Fibroblast of skin of back (primary cell): ENCODE results near the gene NOP53.
A peak's percentile ranks its signal among the peaks of the same experiment; 100 is the strongest.
"Not testable (repeated sequence)": the region's sequence is repeated elsewhere in the genome, so short reads cannot be mapped to it uniquely, and the experiment has no call there.

ENCODE experiments used
- DNase-seq: peaks from one replicate; pipeline ENCODE4 v3.0.0-alpha.2; 2013

NOP53 gene

GRCh38 chr19:47755065-47755761 lies 9.9 kb downstream of the NOP53 start:
- DNase-seq: no peak

DNA sequence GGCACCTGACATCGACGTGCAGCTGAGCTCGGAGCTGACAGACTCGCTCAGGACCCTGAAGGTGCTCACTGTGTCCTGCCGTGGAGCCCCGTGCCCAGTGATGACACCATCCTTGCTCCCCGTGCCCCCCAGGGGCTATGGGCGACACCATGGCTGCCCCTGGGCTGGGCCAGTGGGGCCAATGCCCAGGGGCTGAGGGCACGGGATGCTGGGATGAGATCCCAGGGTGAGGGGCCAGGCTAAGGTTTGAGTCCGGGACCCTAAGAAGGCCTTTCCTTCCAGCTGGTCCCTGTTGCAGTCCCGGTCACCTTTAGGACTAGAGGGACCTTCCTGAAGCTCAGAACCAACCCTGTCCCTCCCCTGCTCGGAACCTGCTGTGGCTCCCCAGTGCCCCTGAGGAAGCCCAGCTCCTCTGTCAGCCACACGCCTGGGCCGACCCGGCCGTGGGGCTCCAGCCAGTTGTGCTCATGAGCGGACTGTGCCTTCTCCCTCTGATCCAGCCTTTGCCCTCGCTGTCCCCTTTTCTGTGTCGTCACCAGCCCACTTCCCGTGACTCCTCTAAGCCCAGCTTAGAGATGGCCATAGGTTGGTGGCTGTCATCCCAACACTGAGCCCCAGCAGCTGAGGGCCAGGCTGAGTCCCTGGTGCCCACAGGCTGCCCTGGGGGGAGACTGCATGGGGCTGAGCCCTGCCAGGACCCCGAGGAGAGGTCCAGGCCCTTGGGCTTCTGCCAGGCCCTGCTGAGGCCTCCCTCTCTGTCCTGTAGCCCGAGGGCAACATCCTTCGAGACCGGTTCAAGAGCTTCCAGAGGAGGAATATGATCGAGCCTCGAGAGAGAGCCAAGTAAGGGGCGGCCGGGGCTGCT lies 10.6 kb downstream of the NOP53 start:
- DNase-seq: no peak

DNA sequence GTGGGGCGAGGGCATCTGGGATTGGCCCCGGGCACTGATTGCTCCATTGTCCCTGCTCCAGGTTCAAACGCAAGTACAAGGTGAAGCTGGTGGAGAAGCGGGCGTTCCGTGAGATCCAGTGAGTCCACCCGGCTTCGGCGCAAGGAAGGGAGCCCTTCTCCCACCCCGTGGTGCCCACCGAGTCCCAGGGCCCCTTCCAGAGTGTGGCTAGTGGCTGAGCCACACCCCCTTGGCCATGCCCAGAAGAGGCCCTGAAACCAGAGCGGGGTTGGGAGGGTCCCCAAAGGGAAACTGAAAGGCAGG lies 11.2 kb downstream of the NOP53 start:
- DNase-seq: no peak

- DNase-seq: no peak
Observed at GRCh38 chr19:47756953-47757608, 11.7 kb downstream of the NOP53 start.

GRCh38 chr19:47757617-47758442 lies 12.5 kb downstream of the NOP53 start:
- no peak for DNase-seq

GRCh38 chr19:47758443-47758804 lies 13.1 kb downstream of the NOP53 start:
- DNase-seq: no peak

- DNase-seq: no peak
Observed at GRCh38 chr19:47760632-47760999, 15.3 kb downstream of the NOP53 start.

- no peak for DNase-seq
Observed at GRCh38 chr19:47761566-47761965, 16.2 kb downstream of the NOP53 start.

GRCh38 chr19:47762151-47762550 lies 16.8 kb downstream of the NOP53 start:
- DNase-seq: no peak

DNA sequence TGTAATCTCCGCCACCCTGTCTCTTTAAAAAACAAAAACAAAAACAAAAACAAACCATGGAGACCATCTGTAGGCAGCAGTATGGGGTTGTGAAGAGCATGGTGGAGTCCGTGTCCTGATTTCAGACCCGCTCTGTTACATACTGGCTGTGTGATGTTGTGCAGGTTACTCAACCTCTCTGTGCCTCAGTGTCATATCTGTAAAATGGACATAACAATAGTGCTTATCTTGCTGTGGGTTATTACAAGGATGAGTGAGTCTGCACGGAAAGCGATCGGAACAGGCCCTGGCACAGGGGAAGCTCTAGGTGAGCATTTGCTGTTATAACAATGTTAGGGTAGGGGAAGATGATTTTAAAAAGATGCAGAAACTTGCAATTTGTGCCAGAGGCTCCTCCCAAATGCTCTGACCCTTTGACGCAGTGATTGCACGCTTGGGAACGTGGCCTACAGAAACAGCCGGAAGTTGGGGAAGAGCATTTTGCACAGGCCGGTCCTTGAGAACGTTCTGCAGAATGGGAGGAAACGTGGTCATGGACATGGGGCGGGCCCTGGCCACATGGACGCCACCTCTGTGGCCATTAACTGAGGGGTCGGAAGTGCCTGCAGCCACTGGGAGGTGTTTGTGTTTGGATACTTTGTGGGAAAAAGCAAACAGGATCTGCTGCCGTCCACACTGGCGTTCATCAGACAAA lies 17.4 kb downstream of the NOP53 start:
- no peak for DNase-seq

GRCh38 chr19:47764705-47765104 lies 19.4 kb downstream of the NOP53 start:
- DNase-seq: not testable (repeated sequence)

DNA sequence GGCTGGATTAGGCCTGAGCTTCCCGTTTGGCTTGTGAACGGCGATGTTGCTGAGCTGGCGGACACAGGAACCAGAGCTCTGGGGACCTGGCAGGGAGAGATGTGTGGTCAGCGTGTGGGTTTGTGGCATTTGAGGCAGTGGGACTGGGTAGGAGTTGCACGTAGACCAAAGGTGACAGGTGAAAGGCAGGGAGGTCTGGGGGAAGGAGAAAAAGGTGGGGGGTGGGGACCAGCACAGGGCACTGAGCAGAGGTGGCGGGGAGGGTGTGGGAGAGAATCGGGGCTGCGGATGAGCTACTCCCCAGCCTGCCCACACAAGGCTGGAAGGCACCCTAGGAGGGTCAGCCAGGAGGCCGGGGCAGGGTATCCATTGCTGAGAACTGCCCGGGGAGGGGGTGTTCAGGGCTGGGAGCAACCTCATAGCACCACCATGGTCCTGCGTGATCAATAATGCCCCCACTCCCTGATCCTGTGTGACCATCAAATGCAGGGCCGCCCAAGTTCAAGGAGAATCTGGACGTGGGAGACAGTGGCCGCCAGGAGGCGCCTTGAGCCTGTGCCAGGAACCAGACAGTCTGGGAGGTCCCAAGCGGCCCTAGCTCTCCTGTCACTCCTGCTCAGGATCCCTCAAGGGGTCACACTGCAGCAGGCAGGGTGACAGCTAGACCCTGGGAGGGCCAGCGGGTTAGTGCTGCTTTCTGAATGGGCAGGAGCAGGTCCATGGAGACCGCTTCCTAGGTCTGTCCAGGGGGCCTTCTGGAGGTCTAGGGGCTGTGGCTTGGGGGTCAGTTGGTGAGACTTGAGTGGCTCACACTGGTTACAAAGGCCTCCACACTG lies 20.4 kb downstream of the NOP53 start:
- DNase-seq: peak; percentile 61

- DNase-seq: no peak
Observed at GRCh38 chr19:47766359-47766620, 20.9 kb downstream of the NOP53 start.

- no peak for DNase-seq
Observed at GRCh38 chr19:47766670-47767069, 21.3 kb downstream of the NOP53 start.

DNA sequence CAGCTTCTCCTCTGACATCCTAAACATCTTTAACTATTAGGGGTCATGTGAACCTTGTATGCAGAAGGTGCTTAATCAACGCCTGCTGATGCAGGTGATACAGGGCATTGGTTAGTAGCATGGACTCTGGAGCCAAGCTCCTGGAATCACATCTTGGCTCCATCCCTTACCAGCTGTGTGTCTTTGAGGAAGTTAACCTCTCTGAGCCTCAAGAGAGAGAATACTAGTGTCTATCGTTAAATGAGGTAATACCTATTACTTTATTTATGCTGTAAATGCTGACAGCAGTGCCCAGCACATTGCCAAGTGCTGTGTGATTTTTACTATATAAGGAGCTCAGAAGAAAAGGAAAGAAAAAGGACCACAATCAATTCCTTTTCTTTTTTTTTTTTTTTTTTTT lies 22.0 kb downstream of the NOP53 start:
- DNase-seq: no peak

DNA sequence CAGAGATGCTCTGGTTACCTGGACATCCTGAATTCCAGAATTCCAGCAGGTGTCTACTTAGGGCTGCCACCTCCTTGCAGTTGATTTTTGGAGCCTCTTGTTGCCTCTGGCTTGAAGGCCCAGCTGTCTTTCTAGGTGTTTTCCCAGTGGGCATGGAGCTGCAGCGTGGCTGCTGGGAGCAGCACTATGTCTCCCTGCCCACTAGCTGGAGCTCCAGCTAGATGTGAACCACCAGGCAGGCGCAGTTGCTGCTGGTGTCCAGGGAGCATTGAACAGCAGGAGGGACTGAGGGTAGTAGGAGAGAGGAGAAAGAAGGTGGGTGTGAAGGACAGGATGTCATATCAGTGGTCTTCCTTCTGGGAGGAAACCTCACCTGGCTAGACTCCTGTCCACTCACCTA lies 23.3 kb downstream of the NOP53 start:
- DNase-seq: no peak

GRCh38 chr19:47769534-47769933 lies 24.2 kb downstream of the NOP53 start:
- no peak for DNase-seq

GRCh38 chr19:47771291-47771690 lies 25.9 kb downstream of the NOP53 start:
- not testable (repeated sequence) for DNase-seq

GRCh38 chr19:47776568-47776967 lies 31.2 kb downstream of the NOP53 start:
- DNase-seq: no peak

DNA sequence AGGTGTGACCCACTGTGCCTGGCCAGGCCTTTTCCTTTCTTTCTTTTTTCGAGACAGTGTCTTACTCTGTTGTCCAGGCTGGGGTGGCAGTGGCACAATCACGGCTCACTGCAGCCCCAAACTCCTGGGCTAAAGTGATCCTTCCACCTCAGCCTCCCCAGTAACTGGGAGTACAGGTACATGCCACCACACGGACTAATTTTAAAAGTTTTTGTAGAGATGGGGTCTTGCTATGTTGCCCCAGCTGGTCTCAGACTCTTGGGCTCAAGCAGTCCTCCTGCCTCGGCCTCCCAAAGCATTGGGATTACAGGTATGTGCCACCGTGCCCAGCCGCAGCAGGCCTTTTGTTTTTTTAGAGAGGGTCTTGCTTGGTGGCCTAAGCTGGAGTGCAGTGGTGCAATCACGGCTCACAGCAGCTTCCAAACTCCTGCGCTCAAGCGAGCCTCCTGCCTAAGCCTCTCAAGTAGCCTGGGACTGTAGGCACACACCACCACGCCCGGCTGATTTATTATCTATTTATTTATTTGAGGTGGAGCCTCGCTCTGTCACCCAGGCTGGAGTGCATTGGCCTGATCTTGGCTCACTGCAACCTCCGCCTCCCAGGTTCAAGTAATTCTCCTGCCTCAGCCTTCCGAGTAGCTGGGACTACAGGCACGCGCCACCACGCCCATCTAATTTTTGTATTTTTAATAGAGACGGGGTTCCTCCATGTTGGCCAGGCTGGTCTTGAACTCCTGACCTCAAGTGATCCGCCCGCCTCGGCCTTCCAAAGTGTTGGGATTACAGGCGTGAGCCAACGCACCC lies 32.1 kb downstream of the NOP53 start:
- not testable (repeated sequence) for DNase-seq
